ENCODE measurements around the gene SPARCL1.

DNA sequence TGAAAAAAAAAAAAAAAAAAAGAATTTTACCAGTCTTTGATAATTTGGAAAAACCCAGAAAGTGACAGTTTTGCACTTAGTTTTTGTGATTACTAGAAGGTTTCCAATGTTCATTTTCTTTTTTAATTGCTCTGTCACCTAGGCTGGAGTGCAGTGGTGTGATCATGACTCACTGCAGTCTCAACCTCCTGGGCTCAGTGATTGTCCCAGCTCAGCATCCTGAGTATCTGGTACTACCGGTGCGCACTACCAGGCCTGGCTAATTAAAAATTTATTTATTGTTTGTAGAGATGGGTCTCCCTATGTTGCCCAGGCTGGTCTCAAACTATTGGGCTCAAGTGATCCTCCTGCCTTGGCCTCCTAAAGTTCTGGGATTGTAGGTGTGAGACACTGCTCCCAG, 103.5 kb downstream of the SPARCL1 start:
- TF ChIP-seq, protein P1, sequence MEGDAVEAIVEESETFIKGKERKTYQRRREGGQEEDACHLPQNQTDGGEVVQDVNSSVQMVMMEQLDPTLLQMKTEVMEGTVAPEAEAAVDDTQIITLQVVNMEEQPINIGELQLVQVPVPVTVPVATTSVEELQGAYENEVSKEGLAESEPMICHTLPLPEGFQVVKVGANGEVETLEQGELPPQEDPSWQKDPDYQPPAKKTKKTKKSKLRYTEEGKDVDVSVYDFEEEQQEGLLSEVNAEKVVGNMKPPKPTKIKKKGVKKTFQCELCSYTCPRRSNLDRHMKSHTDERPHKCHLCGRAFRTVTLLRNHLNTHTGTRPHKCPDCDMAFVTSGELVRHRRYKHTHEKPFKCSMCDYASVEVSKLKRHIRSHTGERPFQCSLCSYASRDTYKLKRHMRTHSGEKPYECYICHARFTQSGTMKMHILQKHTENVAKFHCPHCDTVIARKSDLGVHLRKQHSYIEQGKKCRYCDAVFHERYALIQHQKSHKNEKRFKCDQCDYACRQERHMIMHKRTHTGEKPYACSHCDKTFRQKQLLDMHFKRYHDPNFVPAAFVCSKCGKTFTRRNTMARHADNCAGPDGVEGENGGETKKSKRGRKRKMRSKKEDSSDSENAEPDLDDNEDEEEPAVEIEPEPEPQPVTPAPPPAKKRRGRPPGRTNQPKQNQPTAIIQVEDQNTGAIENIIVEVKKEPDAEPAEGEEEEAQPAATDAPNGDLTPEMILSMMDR (IDR thresholded peaks at IDR 0.05; ENCODE audit: poor library complexity): no peak
- TF ChIP-seq EZH2 (IDR thresholded peaks at IDR 0.05; ENCODE audit: borderline replicate concordance) (no peak), EZH2phosphoT487 (IDR thresholded peaks at IDR 0.05; ENCODE audit: low read depth, severe bottlenecking, unreplicated experiment) (no peak)

Measured in hepatocyte (in vitro differentiated cells).